ENCODE results near the gene TSPAN1.

The TSPAN1 gene

DNA sequence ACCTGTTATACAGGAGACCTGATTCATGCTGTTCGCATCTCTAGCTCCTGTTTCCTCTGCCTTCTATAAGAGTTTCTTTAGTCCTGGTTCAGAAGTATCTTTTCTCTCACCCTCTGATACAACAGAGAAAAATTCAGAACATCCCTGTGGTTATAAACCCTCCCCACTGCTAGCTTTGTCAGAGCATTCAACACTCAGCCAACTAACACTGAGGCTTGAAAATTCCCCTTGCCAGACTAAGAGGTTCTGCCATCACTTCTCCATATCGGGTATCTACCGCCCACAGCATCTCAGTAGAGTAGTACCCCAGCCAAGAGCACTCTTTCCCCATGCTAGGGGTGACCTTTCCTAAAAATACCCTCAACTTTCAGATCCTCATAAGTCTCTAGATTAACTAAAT lies 22.9 kb upstream of the TSPAN1 start:
- no peak overlapping the region for H3K4me3 Mint-ChIP-seq
- no peaks in the 10 kb centered on the region for H3K9me3 Mint-ChIP-seq (ENCODE audit: low read depth)

DNA sequence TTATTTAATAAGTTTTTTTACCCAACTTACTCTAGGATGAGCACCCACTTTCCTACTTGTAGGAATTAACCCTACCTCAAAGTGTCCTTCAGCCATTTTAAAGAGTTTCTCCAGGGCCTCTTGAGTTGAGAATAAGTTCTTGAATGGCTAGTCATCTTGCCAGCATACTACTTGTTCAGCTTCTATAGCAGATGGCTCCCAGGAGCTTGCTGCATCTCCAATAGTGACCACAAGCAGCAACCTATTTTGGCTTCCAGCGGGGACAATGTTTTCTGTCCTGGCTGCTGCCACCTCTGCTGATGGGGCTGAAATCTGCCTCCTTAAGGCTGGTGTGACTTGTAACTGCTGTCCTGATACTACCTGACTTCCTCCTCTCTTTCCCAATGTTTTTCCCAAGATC lies 21.7 kb upstream of the TSPAN1 start:
- Mint-ChIP-seq H3K27me3 (no peaks in the 10 kb centered on the region), H3K27ac (no peak overlapping the region), H3K9me3 (ENCODE audit: low read depth) (no peaks in the 10 kb centered on the region), H3K4me1 (ENCODE audit: low read depth) (no peaks in the 10 kb centered on the region), H3K36me3 (no peaks in the 10 kb centered on the region), H3K4me3 (no peak overlapping the region)

More for the DNA sequence above, 22.9 kb upstream of the TSPAN1 start:
- H3K27me3 Mint-ChIP-seq, result no peaks in the 10 kb centered on the region
- no peak overlapping the region for H3K27ac Mint-ChIP-seq
- H3K4me1 Mint-ChIP-seq (ENCODE audit: low read depth), result no peaks in the 10 kb centered on the region
- no peaks in the 10 kb centered on the region for H3K36me3 Mint-ChIP-seq

DNA sequence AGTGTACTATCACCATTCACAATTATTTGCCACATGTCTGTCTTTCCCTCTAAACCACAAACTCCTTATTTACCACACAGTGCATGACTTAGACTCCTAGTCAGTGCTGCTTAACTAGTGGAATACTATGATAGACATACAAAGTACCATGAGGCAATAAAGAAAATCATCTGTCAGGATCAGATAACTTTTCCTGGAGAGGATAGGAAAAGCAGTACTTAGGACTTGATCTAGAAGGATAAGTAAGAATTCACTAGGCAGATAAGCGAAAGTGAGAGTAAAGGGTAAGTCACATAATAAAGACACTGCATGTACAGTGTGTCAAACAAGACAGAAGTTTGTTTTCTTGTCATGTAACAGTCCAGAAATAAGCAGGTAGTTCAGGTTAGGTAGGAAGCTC lies 21.2 kb upstream of the TSPAN1 start:
- H3K9me3 Mint-ChIP-seq (ENCODE audit: low read depth), result no peaks in the 10 kb centered on the region
- no peaks in the 10 kb centered on the region for H3K36me3 Mint-ChIP-seq
- H3K27me3 Mint-ChIP-seq, result no peaks in the 10 kb centered on the region
- H3K4me1 Mint-ChIP-seq (ENCODE audit: low read depth), result no peaks in the 10 kb centered on the region
- no peak overlapping the region for H3K4me3 Mint-ChIP-seq
- no peak overlapping the region for H3K27ac Mint-ChIP-seq

DNA sequence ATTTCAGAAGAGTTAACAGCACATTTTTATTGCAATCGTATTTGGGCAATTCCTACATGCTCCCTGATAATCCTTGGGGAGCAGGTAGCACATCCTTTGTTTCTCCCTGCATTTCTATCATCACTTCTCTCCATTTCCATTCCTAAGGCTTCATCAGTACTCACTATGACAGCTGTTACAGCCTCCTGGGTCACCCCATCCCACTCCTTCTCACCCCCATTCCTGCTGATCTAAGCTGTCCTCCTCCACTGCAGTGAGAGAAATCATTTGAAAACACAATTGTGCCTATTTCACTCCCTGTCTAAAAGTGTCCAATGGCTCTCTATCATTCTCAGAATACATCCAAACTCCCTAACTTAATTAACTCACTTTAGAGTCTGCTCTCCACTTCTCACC lies 17.0 kb upstream of the TSPAN1 start:
- Mint-ChIP-seq H3K4me3 (no peak overlapping the region), H3K4me1 (ENCODE audit: low read depth) (no peaks in the 10 kb centered on the region), H3K9me3 (ENCODE audit: low read depth) (no peaks in the 10 kb centered on the region), H3K27ac (no peak overlapping the region), H3K27me3 (no peaks in the 10 kb centered on the region), H3K36me3 (no peaks in the 10 kb centered on the region)

DNA sequence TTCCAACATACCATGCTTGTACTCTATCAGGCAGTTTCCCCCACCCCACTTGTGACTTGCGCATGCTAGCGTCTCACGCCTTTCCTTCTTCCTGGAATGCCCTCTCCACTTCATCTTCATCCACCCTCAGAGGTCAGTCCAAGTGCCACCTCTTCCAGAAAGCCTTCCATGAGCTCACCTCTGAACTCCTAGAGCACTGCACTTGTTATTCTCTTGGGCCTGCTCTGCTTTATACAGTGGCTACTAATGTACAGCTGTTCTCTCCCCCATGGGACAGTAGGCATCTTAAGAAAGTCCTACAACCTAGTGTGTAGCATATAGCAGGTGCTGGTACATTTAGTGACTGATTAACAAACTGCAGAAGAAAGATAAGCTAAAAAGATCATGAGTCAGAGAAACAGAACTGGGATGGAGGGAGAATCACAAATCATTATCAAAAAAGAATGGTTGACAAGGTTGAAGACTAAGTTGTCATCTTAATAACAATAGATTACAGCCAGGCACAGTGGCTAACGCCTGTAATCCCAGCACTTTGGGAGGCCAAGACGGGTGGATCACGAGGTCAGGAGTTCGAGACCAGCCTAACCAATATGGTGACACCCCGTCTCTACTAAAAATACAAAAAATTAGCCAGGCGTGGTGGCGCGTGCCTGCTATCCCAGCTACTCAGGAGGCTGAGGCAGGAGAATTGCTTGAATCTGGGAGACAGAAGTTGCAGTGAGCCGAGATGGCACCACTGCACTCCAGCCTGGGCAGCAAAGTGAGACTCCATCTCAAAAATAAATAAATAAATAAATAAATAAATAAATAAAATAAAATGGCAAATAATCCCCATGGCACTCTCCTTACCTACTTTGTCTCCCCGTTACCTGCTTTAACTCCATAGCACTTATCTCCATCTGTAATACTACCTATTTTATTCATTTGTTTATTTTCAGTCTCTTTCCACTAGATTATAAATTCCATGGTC lies 16.3 kb upstream of the TSPAN1 start:
- Mint-ChIP-seq H3K36me3 (no peaks in the 10 kb centered on the region), H3K4me3 (no peak overlapping the region), H3K27me3 (no peaks in the 10 kb centered on the region), H3K27ac (no peak overlapping the region), H3K9me3 (ENCODE audit: low read depth) (no peaks in the 10 kb centered on the region), H3K4me1 (ENCODE audit: low read depth) (no peaks in the 10 kb centered on the region)

DNA sequence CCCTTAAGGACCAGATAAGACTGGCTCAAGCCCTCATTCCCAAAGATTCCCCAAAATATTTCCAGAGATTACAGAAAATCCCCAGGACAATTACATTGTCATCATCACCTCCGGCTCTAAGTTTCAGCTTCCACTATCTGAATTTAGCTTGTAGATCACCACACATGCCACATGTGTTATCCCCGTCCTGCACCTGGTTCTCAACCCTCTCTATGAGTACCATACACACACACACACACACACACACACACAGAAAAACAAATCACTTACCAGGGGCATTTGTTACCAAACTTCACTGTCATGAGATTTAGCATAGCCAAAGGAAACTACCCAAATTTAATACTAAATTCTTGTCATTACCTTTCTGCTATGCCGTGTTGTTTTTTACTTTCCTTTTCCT lies 15.4 kb upstream of the TSPAN1 start:
- Mint-ChIP-seq H3K36me3 (no peaks in the 10 kb centered on the region), H3K9me3 (ENCODE audit: low read depth) (no peaks in the 10 kb centered on the region), H3K4me1 (ENCODE audit: low read depth) (no peaks in the 10 kb centered on the region), H3K27ac (no peak overlapping the region), H3K27me3 (no peaks in the 10 kb centered on the region), H3K4me3 (no peak overlapping the region)

DNA sequence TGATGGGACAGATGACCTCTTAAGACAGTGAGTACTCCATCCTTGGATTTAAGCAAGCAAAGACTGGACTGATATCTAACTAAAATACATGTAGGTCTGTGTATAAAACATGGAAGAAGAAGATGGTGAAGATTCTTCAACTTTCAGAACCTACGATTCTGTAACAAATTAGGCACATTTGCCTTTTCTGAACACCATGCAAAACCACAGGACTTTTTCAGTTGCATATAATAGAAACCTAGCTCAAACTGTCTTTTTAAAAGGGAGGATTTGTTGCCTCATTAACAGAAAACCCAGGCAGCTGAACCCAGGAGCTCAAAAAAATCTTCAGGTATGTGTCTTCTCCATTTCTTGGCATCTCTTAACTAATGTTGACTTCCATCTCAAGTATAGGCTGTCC lies 14.7 kb upstream of the TSPAN1 start:
- H3K36me3 Mint-ChIP-seq, result no peaks in the 10 kb centered on the region

DNA sequence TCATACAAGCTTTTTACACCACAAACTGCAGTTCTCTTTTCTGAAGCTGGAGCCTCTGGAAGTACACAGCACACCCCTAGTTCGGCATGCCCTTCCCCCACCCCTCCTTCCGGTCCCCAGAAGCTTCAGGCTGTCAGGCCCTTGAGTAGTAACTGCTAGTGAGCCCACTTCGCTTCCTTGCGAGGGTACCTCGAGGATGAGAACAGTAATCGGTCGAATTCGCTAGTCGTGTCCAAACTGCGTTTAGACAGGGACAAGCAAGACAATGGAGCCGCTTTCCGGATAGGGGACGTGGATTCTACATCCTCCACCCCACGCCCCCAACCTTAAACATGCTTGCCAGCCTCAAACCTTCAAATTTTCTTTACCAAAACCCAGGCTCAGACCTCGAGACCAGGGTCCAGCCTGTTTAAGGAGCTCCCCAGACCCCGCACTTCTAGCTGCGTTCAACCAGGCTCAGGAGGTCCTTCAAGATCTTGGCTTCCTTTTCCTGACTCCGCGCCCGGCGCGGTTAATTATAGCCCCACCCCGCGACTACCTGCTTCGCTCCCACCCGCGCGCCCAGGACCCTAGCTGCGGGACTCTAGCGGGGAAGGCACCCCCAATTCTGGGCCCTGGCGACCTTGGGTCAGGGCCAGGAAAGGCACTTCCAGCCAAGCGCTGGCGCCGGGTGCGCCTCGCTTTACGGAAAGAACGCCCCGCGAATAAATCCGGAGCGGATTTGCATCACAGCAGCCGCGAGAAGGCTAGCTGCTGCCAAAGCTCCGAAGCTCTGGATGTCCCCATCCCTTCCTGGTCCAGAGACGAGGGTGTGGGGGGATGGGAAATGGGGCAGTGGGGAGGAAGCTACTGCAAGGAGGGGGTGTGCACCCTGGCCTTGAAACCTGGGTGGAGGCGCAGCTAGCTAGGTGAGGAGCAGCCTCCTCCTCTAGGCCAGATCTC lies 8.1 kb upstream of the TSPAN1 start:
- Mint-ChIP-seq H3K36me3 (no peaks in the 10 kb centered on the region), H3K27me3 (no peaks in the 10 kb centered on the region), H3K4me1 (ENCODE audit: low read depth) (peaks cover 17% of the 10 kb centered on the region), H3K9me3 (ENCODE audit: low read depth) (no peaks in the 10 kb centered on the region), H3K4me3 (peak overlapping the region; percentile 86), H3K27ac (peak overlapping the region; percentile 89)

More for the DNA sequence above, 14.7 kb upstream of the TSPAN1 start:
- H3K4me3 Mint-ChIP-seq, result no peak overlapping the region
- H3K27ac Mint-ChIP-seq, result no peak overlapping the region
- no peaks in the 10 kb centered on the region for H3K9me3 Mint-ChIP-seq (ENCODE audit: low read depth)
- no peaks in the 10 kb centered on the region for H3K27me3 Mint-ChIP-seq
- no peaks in the 10 kb centered on the region for H3K4me1 Mint-ChIP-seq (ENCODE audit: low read depth)

DNA sequence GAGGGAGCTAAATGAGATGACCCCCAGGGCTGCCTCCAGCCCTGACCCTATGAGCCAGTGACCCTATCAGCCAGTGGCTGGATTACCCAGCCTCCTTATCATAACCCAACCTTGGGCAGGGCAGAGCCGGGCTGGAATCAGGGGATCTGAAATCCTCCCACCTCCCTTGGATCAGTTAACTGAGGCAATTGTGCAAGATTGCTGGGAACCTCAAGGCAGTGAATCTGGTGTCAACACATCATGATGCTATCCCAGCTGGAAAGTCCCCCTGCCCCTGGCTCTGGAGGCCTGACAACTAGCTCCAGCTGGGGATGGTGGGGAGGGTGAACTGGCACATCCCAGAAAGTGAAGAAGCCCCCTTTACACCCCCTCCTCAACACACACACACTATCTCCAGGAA lies 6.4 kb upstream of the TSPAN1 start:
- Mint-ChIP-seq H3K4me3 (no peak overlapping the region), H3K9me3 (ENCODE audit: low read depth) (no peaks in the 10 kb centered on the region), H3K4me1 (ENCODE audit: low read depth) (peaks cover 17% of the 10 kb centered on the region), H3K27me3 (no peaks in the 10 kb centered on the region), H3K27ac (no peak overlapping the region), H3K36me3 (no peaks in the 10 kb centered on the region)

DNA sequence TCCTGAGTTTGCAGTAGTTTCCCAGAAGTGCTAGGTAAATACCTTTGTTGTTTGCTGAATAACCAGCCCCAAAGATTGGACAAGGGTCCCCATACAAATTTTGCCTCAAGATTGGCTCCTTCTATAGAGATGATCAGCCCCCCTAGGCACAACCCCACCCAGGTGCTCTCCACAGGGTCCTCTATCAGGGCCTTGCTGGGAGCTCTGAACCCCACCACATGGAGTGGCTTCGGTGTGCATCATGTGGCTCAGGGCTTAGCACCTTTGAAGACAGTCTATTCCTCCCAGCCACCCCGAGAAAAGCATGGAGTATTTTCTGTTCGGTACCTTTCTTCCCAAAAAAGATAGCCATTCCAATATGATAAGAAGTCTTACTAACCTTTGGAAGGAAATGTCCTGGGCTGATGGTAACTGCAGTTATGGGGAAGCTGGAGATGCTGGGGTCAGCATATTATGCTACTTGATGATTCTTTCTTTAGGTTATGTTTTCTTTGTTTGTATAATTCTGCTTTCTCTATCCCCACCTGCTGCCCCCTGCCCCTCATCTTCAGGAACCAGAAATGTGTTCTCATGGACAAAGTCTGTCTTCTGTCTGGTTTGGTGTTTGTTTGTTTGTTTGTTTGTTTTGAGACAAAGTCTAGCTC lies 5.0 kb upstream of the TSPAN1 start:
- H3K36me3 Mint-ChIP-seq, result no peaks in the 10 kb centered on the region
- no peak overlapping the region for H3K4me3 Mint-ChIP-seq
- peaks cover 17% of the 10 kb centered on the region for H3K4me1 Mint-ChIP-seq (ENCODE audit: low read depth)
- H3K27me3 Mint-ChIP-seq, result no peaks in the 10 kb centered on the region
- H3K27ac Mint-ChIP-seq, result no peak overlapping the region
- no peaks in the 10 kb centered on the region for H3K9me3 Mint-ChIP-seq (ENCODE audit: low read depth)

DNA sequence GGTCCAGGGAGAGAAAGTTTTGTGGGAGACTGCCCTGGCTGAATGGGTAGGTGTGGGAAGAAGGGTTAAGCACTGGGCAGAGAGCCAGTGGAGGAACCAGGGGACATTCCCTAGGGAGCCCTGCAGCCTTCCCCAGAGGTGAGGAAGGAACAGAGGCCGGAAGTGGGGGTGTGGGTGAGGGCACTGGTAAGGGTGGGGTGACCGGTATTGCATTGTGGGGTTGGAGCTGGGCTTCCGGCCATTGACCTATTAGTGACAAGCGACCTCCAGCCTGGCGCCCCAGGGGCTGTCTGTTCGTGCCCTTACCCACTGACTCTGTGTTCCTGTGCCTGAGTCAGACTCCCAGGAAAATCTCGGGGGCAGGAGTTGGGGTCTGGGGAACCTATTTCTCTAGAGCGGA lies 3.5 kb upstream of the TSPAN1 start:
- no peaks in the 10 kb centered on the region for H3K9me3 Mint-ChIP-seq (ENCODE audit: low read depth)
- H3K27ac Mint-ChIP-seq, result no peak overlapping the region
- H3K27me3 Mint-ChIP-seq, result no peaks in the 10 kb centered on the region
- H3K4me1 Mint-ChIP-seq (ENCODE audit: low read depth), result peaks cover 15% of the 10 kb centered on the region
- no peaks in the 10 kb centered on the region for H3K36me3 Mint-ChIP-seq
- no peak overlapping the region for H3K4me3 Mint-ChIP-seq

DNA sequence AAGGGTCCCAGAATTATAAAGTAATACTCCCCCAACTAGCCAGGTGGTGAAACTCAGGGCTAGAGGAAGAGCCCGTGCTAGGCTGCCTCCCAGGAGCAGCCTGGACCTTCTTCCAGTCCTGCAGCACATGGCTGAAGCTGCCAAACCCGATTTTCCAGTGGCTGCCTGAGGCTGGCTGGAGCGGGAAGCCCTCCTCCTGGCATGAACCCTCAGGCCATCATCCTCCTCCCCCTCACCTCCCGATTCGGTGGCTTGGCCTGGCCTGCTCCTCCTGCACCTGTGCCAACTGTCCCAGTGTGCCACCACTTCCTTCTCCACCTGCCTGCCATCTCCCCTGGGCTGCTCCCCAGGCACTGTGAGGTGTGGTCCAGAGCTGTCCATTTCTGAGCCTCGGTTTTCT lies 3.0 kb upstream of the TSPAN1 start:
- H3K36me3 Mint-ChIP-seq, result no peaks in the 10 kb centered on the region
- no peak overlapping the region for H3K27ac Mint-ChIP-seq
- H3K9me3 Mint-ChIP-seq (ENCODE audit: low read depth), result no peaks in the 10 kb centered on the region

DNA sequence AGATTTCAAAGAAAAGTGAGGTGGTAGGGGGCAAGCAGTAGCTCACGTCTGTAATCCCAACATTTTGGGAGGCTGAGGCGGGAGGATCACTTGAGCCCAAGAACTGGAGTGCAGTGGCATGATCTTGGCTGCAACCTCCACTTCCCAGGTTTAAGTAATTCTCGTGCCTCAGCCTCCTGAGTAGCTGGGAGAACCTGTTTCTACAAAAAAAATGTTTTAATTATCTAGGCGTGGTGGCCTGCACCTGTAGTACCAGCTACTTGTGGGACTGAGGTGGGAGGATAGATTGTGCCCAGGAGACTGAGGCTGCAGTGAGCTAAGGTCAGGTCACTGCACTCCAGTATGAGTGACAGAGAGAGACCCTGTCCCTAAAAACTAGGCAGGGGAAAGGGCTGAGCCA lies 2.6 kb upstream of the TSPAN1 start:
- no peak overlapping the region for H3K4me3 Mint-ChIP-seq
- H3K27ac Mint-ChIP-seq, result no peak overlapping the region
- peaks cover 8% of the 10 kb centered on the region for H3K4me1 Mint-ChIP-seq (ENCODE audit: low read depth)
- H3K36me3 Mint-ChIP-seq, result no peaks in the 10 kb centered on the region
- no peaks in the 10 kb centered on the region for H3K27me3 Mint-ChIP-seq
- no peaks in the 10 kb centered on the region for H3K9me3 Mint-ChIP-seq (ENCODE audit: low read depth)

More for the DNA sequence above, 3.0 kb upstream of the TSPAN1 start:
- Mint-ChIP-seq H3K4me1 (ENCODE audit: low read depth) (peaks cover 10% of the 10 kb centered on the region), H3K4me3 (no peak overlapping the region), H3K27me3 (no peaks in the 10 kb centered on the region)

DNA sequence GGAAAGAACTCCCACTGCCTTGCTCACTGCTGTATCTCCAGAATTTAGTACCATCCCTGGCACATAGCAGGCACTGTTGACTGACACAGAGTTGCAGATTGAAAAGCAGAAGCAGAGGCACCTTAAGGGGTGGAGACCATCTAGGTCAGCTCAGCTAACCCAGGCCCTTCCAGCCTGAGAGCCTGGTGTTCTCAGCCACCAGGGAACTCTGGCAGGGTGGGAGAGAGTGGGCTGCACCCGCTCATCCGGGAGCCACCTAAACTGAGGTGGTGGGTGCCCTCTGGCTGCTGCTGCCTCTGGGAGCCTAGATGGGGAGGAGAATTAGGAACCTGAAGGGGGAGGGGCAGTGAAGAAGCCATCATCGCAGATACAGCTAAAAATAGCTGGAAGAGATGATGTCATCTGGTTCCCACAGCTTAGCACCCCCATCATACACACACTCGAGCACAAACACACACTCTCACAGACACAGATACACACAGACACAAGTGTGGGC lies 1.5 kb upstream of the TSPAN1 start:
- Mint-ChIP-seq H3K27me3 (no peaks in the 10 kb centered on the region), H3K9me3 (ENCODE audit: low read depth) (no peaks in the 10 kb centered on the region), H3K4me3 (no peak overlapping the region), H3K36me3 (no peaks in the 10 kb centered on the region), H3K4me1 (ENCODE audit: low read depth) (no peaks in the 10 kb centered on the region), H3K27ac (no peak overlapping the region)

DNA sequence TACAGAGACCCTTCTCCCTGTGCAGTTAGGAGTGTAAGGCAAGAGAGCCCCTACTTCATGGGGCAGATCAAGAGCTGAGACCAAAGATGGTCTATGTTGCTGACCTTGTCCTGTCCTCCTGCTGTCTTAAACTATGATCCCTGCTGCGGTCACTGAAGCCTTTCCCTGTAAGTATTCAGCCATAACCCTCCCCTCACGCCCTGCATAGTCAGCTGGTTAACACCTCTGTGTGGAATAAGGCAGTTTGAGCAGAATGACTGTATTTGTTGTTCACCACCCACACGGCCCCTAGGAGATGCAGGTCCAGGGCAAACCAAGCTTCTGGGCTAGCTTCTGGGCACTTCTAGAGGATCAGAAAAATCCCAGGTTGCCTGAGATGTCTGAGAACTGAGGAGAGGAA lies 356 bp downstream of the TSPAN1 start:
- Mint-ChIP-seq H3K36me3 (no peaks in the 10 kb centered on the region), H3K9me3 (ENCODE audit: low read depth) (no peaks in the 10 kb centered on the region), H3K4me3 (no peak overlapping the region), H3K27me3 (no peaks in the 10 kb centered on the region), H3K4me1 (ENCODE audit: low read depth) (no peaks in the 10 kb centered on the region), H3K27ac (no peak overlapping the region)

All from activated naive CD8-positive, alpha-beta T cell (primary cell).